Glutamatergic neuron (in vitro differentiated cells): ENCODE measurements around the gene LYG1. TPM values are rescaled to one million over a fixed set of nuclear protein-coding genes. Genes with fewer than 3 reads are reported as not detected.

Source experiments
- DNase-seq: peaks from one replicate; pipeline ENCODE4 v3.0.0; 2022
- H3K27ac Mint-ChIP-seq: one replicate; pipeline ENCODE4 v1.8.0; 2020; ENCODE audit warnings: mild to moderate bottlenecking, mixed read lengths, inconsistent platforms; ENCODE audit not compliant: unreplicated experiment
- H3K27me3 Mint-ChIP-seq: one replicate; pipeline ENCODE4 v1.8.0; 2020; ENCODE audit warnings: mild to moderate bottlenecking, moderate library complexity, mixed read lengths, inconsistent platforms; ENCODE audit not compliant: unreplicated experiment
- H3K36me3 Mint-ChIP-seq: one replicate; pipeline ENCODE4 v1.8.0; 2020; ENCODE audit warnings: mild to moderate bottlenecking, mixed read lengths, inconsistent platforms; ENCODE audit not compliant: unreplicated experiment
- H3K4me1 Mint-ChIP-seq: one replicate; pipeline ENCODE4 v1.8.0; 2020; ENCODE audit warnings: mild to moderate bottlenecking, low read depth, mixed read lengths, inconsistent platforms; ENCODE audit not compliant: unreplicated experiment
- H3K4me3 Mint-ChIP-seq: one replicate; pipeline ENCODE4 v1.8.0; 2020; ENCODE audit warnings: mild to moderate bottlenecking, mixed read lengths, inconsistent platforms; ENCODE audit not compliant: unreplicated experiment
- H3K9me3 Mint-ChIP-seq: one replicate; pipeline ENCODE4 v1.8.0; 2020; ENCODE audit warnings: mild to moderate bottlenecking, moderate library complexity, mixed read lengths, inconsistent platforms; ENCODE audit not compliant: unreplicated experiment
- CTCF ChIP-seq: fragments of 200-600 bp; sonication (generic); IDR thresholded peaks from one replicate; pipeline ENCODE4 v1.5.0; 2021; ENCODE audit not compliant: partially characterized antibody, unreplicated experiment
- total RNA-seq: library from RNA; stranded (reverse); fragmentation: NEBNext Ultra II Directional; extraction: Animal tissue kit (Norgen Biotek cat#: 25700); gene quantifications from one replicate; pipeline ENCODE4 v1.2.1, GENCODE V29; 2021; ENCODE audit not compliant: unreplicated experiment

LYG1 gene
- total RNA-seq, 1 donor from 2014 or later: 1.2 TPM

GRCh38 chr2:99255491-99256318 is 45.3 kb downstream of the LYG1 start, which contains the start of gene LYG2:
Gene LYG2, minus strand, starts transcription at chr2:99255666. Its CDS starts 1,406 bp downstream, at chr2:99254260.
- Mint-ChIP-seq H3K36me3 (peaks cover 4% of the 10 kb centered on the region), H3K9me3 (no peaks in the 10 kb centered on the region), H3K4me3 (no peak within 1 kb of the TSS), H3K27me3 (no peaks in the 10 kb centered on the region), H3K4me1 (no peaks in the 10 kb centered on the region), H3K27ac (no peak within 1 kb of the TSS)
- DNase-seq: no peak
- no peak for TF ChIP-seq CTCF

GRCh38 chr2:99249951-99250350 is 51.0 kb downstream of the LYG1 start:
- Mint-ChIP-seq H3K9me3 (peaks cover 7% of the 10 kb centered on the region), H3K27ac (no peak overlapping the region), H3K36me3 (peaks cover 9% of the 10 kb centered on the region), H3K4me3 (no peak overlapping the region), H3K27me3 (no peaks in the 10 kb centered on the region), H3K4me1 (no peaks in the 10 kb centered on the region)
- DNase-seq: no peak
- TF ChIP-seq CTCF: no peak

GRCh38 chr2:99242151-99242550 is 58.8 kb downstream of the LYG1 start:
- Mint-ChIP-seq H3K4me1 (no peaks in the 10 kb centered on the region), H3K36me3 (no peaks in the 10 kb centered on the region), H3K27ac (no peak overlapping the region), H3K4me3 (no peak overlapping the region), H3K27me3 (no peaks in the 10 kb centered on the region), H3K9me3 (peaks cover 2% of the 10 kb centered on the region)
- TF ChIP-seq CTCF: no peak
- no peak for DNase-seq

- H3K36me3 Mint-ChIP-seq: peaks cover 5% of the 10 kb centered on the region
- no peaks in the 10 kb centered on the region for H3K4me1 Mint-ChIP-seq
- H3K27ac Mint-ChIP-seq: no peak overlapping the region
- DNase-seq: no peak
- no peak for TF ChIP-seq CTCF
- H3K4me3 Mint-ChIP-seq: no peak overlapping the region
- H3K9me3 Mint-ChIP-seq: peaks cover 2% of the 10 kb centered on the region
- H3K27me3 Mint-ChIP-seq: peaks cover 3% of the 10 kb centered on the region
Observed at GRCh38 chr2:99240431-99240830, 60.6 kb downstream of the LYG1 start.

- H3K4me1 Mint-ChIP-seq: no peaks in the 10 kb centered on the region
- H3K27me3 Mint-ChIP-seq: peaks cover 3% of the 10 kb centered on the region
- peaks cover 5% of the 10 kb centered on the region for H3K36me3 Mint-ChIP-seq
- no peak for DNase-seq
- no peak overlapping the region for H3K27ac Mint-ChIP-seq
- H3K4me3 Mint-ChIP-seq: no peak overlapping the region
- no peak for TF ChIP-seq CTCF
- H3K9me3 Mint-ChIP-seq: peaks cover 2% of the 10 kb centered on the region
Observed at GRCh38 chr2:99238599-99238998, 62.4 kb downstream of the LYG1 start.
